ENCODE results near the gene PATL2. TPM values are rescaled to one million over a fixed set of nuclear protein-coding genes. Genes with fewer than 3 reads are reported as not detected.

Gene PATL2
- total RNA-seq, 1 experiment from 2014 or later = 1.2 TPM

DNA sequence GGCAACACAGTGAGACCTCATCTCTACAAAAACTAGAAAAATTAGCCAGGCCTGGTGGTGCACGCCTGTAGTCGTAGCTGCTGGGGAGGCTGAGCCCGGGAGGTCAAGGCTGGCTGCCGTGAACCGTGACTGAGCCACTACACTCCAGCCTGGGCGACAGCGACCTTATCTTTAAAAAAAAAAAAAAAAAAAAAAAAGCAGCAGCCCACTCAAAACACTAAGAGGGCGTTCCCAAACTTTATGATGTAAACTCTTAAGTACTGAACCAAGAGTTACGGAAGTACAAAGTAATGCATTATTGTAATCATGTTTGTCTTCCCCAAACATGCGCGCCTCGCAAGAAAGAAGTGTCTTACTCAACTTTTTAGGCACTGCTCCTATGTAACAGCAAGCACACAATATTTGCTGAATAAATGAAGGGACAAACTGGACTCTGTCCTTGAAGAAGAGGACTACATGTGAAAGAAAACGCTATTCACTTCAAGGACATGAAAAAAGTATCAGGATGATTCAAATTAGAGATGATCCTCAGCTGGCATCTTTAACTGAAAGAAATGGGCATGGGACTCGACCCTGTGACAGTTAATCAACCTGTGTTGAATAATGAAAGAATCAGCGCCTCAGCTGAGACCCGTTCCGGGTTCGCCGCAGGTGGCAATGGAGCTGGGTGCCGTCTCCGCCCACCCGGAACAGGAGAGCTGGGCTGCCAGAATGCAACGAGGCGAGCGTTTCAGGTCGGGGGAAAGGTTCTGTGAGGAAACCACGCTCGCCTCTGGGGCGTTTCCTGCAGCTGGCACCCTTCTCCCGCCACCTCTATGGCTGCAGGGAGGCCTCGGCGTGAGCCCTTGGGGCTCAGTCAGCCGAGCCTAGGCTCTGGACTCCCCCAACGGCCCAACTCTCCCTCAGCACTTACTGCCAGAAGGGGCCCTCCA, 48.4 kb downstream of the PATL2 start:
- Histone ChIP-seq H3K27ac (ENCODE audit: low read depth, low read length, poor library complexity, severe bottlenecking) (peak overlapping the region; percentile 90), H3K4me1 (ENCODE audit: insufficient read depth, low read length, poor library complexity, severe bottlenecking) (peaks cover 11% of the 10 kb centered on the region), H3K27me3 (replicated peaks; ENCODE audit: insufficient read depth, low read depth, low read length, poor library complexity) (no peaks in the 10 kb centered on the region), H3K36me3 (ENCODE audit: insufficient read depth, low read length, poor library complexity, severe bottlenecking) (peaks cover 15% of the 10 kb centered on the region), H3K9me3 (ENCODE audit: low read depth, low read length, poor library complexity, severe bottlenecking) (no peaks in the 10 kb centered on the region), H3K4me3 (ENCODE audit: low read depth, low read length, poor library complexity, severe bottlenecking) (peak overlapping the region; percentile 71)
- TF ChIP-seq, protein P1, sequence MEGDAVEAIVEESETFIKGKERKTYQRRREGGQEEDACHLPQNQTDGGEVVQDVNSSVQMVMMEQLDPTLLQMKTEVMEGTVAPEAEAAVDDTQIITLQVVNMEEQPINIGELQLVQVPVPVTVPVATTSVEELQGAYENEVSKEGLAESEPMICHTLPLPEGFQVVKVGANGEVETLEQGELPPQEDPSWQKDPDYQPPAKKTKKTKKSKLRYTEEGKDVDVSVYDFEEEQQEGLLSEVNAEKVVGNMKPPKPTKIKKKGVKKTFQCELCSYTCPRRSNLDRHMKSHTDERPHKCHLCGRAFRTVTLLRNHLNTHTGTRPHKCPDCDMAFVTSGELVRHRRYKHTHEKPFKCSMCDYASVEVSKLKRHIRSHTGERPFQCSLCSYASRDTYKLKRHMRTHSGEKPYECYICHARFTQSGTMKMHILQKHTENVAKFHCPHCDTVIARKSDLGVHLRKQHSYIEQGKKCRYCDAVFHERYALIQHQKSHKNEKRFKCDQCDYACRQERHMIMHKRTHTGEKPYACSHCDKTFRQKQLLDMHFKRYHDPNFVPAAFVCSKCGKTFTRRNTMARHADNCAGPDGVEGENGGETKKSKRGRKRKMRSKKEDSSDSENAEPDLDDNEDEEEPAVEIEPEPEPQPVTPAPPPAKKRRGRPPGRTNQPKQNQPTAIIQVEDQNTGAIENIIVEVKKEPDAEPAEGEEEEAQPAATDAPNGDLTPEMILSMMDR (conservative IDR thresholded peaks at IDR 0.05; ENCODE audit: low read depth, low read length) = no peak
- TF ChIP-seq EZH2 (IDR thresholded peaks at IDR 0.05; ENCODE audit: borderline replicate concordance, low read depth, low read length, poor library complexity, severe bottlenecking) = no peak
- intact Hi-C loops (cut with micrococcal nuclease; ENCODE audit: unreplicated experiment) = loop anchor here (1.0 to 5.0 kb wide), 5 partner anchors 50 to 250 kb away; partner anchors contain the start of genes B2M and PATL2
- peak; percentile 73 for DNase-seq (ENCODE audit: low spot score)
- ChIA-PET CTCF (interaction anchor here (0.6 to 1.6 kb wide), 7 partner anchors 48 to 85 kb away, joined by 3 to 17 read pairs (median 4); partner anchors contain the start of genes B2M, PATL2 and TRIM69), POLR2A (ENCODE audit: low non-redundant PET) (interaction anchor here (1.2 kb wide), 1 partner anchor 78 kb away, joined by 7 read pairs; no protein-coding TSS in a partner anchor)
- BruUV-seq (replicated peaks) = TSS peak; percentile 67

GRCh38 chr15:44661576-44661975, 49.5 kb downstream of the PATL2 start:
- POLR2A ChIA-PET (ENCODE audit: low non-redundant PET) = no interaction called here
- intact Hi-C loops (cut with micrococcal nuclease; ENCODE audit: unreplicated experiment) = loop anchor here (5.0 kb wide), 4 partner anchors 51 to 251 kb away; partner anchors contain the start of genes B2M and PATL2
- peaks cover 25% of the 10 kb centered on the region for H3K36me3 ChIP-seq (ENCODE audit: insufficient read depth, low read length, poor library complexity, severe bottlenecking)
- peak overlapping the region; percentile 90 for H3K27ac ChIP-seq (ENCODE audit: low read depth, low read length, poor library complexity, severe bottlenecking)
- no peaks in the 10 kb centered on the region for H3K27me3 ChIP-seq (replicated peaks; ENCODE audit: insufficient read depth, low read depth, low read length, poor library complexity)
- H3K4me3 ChIP-seq (ENCODE audit: low read depth, low read length, poor library complexity, severe bottlenecking) = peak overlapping the region; percentile 71
- no peak for DNase-seq (ENCODE audit: low spot score)
- peaks cover 11% of the 10 kb centered on the region for H3K4me1 ChIP-seq (ENCODE audit: insufficient read depth, low read length, poor library complexity, severe bottlenecking)
- H3K9me3 ChIP-seq (ENCODE audit: low read depth, low read length, poor library complexity, severe bottlenecking) = no peaks in the 10 kb centered on the region
- TF ChIP-seq, protein P1 (conservative IDR thresholded peaks at IDR 0.05; ENCODE audit: low read depth, low read length) = no peak
- TF ChIP-seq EZH2 (IDR thresholded peaks at IDR 0.05; ENCODE audit: borderline replicate concordance, low read depth, low read length, poor library complexity, severe bottlenecking) = no peak
- no TSS peak for BruUV-seq (replicated peaks)
- CTCF ChIA-PET = no interaction called here

DNA sequence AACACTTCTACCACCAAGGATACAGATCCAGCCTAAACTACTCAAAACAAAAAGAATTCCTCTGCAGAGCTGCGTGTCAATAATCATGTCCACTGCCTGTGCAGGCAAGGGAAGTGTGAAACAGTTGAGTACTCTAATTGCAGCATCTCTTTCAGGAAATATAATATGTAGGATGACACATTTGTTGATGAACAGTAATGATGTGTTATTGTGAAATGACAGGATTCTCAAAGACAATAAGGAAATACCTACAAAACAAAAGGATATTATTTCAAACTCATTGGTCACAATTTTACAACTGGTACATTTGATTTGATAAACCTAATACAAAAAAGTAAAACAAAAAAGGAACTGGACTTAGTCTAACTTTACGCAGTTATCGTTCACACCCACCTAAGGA, 52.1 kb downstream of the PATL2 start:
- H3K4me1 ChIP-seq (ENCODE audit: insufficient read depth, low read length, poor library complexity, severe bottlenecking) = peaks cover 18% of the 10 kb centered on the region
- no peak overlapping the region for H3K4me3 ChIP-seq (ENCODE audit: low read depth, low read length, poor library complexity, severe bottlenecking)
- intact Hi-C loops (cut with micrococcal nuclease; ENCODE audit: unreplicated experiment) = no loop called here
- H3K9me3 ChIP-seq (ENCODE audit: low read depth, low read length, poor library complexity, severe bottlenecking) = no peaks in the 10 kb centered on the region
- no peak for DNase-seq (ENCODE audit: low spot score)
- peaks cover 46% of the 10 kb centered on the region for H3K36me3 ChIP-seq (ENCODE audit: insufficient read depth, low read length, poor library complexity, severe bottlenecking)
- no peak for TF ChIP-seq EZH2 (IDR thresholded peaks at IDR 0.05; ENCODE audit: borderline replicate concordance, low read depth, low read length, poor library complexity, severe bottlenecking)
- TF ChIP-seq, protein P1 (conservative IDR thresholded peaks at IDR 0.05; ENCODE audit: low read depth, low read length) = no peak
- BruUV-seq (replicated peaks) = no TSS peak
- no peak overlapping the region for H3K27ac ChIP-seq (ENCODE audit: low read depth, low read length, poor library complexity, severe bottlenecking)
- CTCF ChIA-PET = no interaction called here
- no peaks in the 10 kb centered on the region for H3K27me3 ChIP-seq (replicated peaks; ENCODE audit: insufficient read depth, low read depth, low read length, poor library complexity)
- POLR2A ChIA-PET (ENCODE audit: low non-redundant PET) = no interaction called here
